HG03565 (cell line): ENCODE results near the gene SAMD15.
"Not testable (repeated sequence)": the region's sequence is repeated elsewhere in the genome, so short reads cannot be mapped to it uniquely, and the experiment has no call there.

Experiments used
- ATAC-seq: cut with Tn5 transposase; IDR thresholded peaks from one replicate; pipeline ENCODE4 v1.9.1; 2021; ENCODE audit warnings: mild to moderate bottlenecking, moderate library complexity; ENCODE audit not compliant: unreplicated experiment

The SAMD15 gene

DNA sequence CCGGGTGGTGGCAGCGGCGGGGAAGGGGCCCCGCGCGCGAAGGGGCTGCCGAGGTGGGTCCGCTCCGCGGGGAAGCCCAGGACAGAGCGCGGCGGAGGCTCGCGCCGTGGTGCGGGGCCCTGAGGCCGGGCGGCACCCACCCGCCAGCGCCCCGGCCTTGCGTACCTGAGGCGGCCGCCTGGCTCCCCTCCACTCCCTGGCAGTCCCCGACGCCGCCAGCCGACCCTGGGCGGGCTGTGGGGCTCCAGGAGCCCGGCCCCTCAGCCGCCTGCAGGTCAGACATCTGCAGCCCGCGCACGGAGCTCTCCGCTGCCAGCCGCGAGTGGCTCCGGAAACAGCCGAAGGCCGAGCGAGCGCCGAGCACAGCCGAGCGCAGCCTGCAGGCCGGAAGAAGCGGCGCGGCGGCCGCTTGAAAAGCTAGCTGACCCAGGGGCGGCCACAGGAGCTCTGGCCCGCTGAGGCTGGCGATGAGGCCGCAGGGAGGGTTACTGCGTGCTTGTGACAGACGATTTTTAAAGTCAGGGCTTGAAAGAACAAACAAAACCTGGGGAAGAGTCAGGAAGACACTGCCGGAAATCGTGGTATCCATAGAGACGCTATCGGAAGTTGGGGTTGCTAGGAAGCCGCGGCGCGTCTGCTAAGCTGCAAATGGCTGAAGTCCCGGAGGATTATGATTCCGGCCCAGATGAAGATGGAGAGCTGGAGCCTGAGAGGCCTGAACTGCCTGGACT is at the start of gene SAMD15, which contains the start of gene TMED8:
TSS of gene SAMD15 (plus strand) at position 609 of the 731 bp plus-strand sequence. CDS start at position 649, 40 bp downstream.
TSS of gene TMED8 (minus strand) at position 324 of the 731 bp plus-strand sequence. CDS start at position 283, 41 bp downstream.
- peak; percentile 67 for ATAC-seq

GRCh38 chr14:77329872-77330271 is 47.3 kb upstream of the SAMD15 start:
- no peak for ATAC-seq

- no peak for ATAC-seq
Observed at GRCh38 chr14:77335576-77335975, 41.6 kb upstream of the SAMD15 start.

- not testable (repeated sequence) for ATAC-seq
Observed at GRCh38 chr14:77337255-77337654, 39.9 kb upstream of the SAMD15 start.

DNA sequence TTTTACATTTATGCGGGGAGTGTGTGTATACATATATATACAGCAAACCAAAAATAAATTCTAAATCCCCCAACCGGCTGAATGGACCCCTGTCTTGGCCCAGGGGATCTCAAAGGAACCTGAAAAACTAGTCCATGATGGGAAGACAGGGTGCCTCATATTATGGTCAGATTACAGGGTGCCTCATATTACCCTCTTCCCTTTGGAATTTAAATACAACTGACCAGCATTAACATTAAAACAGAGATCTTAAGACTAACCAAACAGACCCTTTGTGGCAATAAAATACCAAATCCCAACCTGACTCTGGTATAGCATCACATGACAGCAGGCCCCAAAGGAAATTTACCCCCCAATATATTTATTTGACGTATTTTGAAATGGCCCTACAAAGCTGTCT is 39.3 kb upstream of the SAMD15 start:
- no peak for ATAC-seq

DNA sequence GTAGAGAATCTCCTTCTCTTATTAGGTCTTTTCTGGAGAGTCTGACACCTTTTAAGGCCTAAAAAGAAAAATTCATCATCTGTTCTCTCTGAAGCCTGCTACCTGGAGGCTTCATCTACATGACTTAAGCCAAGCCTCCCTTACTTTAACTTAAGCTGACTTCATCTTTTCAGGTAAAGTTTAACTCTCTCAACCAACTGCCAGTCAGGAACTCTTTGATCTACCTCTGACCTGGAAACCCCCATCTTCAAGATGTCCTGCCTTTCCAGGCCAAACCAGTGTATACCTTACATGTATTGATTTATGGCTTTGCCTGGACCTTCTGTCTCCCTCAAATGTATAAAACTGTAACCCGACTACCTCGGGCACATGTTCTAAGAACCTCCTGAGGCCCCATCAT is 38.9 kb upstream of the SAMD15 start:
- no peak for ATAC-seq

GRCh38 chr14:77339407-77339806 is 37.8 kb upstream of the SAMD15 start:
- ATAC-seq, result no peak

- no peak for ATAC-seq
Observed at GRCh38 chr14:77340389-77340788, 36.8 kb upstream of the SAMD15 start.

DNA sequence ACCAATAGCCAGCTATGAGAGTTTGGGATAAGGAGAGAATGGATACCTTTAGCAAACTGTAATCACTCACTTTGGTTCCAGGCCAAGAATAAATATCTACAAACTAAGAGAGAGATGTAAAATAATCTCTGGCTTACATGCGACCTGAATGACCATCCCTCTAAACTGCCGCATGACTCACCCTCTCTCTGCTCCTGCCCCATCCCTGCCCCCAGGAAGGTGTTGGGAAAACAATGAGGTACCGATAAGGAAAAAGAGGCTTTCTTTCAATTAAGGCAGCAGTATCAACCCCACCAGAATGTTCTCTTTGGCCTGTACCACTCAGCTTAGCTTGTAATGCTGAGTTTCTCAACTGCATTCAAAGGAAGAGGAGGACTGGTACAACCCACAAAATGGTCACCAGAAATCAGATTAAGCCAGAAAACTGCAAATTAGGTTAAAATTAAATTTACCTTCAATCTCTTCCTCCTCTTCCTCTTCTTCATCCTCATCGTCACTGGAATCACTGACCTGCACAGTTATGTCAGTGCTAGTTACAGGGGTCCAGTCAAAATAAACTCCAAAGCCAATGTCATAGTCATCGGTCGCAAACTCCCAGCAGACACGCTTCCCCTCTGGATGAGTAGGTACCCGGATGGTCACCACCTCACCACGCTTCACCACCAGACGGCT is 34.3 kb upstream of the SAMD15 start:
- no peak for ATAC-seq

DNA sequence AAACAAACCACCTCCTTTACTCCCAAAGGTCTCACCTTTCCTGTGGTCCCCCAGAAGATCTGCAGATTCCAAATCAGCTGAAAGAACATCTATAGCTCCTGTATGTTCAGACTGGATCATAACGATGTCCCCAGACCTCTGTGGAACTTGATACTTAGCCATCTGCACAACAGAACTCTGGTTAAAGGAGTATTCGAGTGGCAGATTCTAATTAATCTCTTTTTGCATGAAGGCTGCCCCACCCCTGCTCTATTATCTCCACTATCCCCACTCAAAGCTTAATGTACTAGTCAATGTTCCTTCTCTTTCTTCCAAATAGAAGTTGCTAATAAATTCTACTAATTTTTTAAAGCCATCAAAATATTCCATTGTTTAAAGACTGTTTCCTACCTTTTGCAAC is 33.5 kb upstream of the SAMD15 start:
- ATAC-seq, result no peak

- ATAC-seq, result no peak
Observed at GRCh38 chr14:77344377-77344996, 32.7 kb upstream of the SAMD15 start.

DNA sequence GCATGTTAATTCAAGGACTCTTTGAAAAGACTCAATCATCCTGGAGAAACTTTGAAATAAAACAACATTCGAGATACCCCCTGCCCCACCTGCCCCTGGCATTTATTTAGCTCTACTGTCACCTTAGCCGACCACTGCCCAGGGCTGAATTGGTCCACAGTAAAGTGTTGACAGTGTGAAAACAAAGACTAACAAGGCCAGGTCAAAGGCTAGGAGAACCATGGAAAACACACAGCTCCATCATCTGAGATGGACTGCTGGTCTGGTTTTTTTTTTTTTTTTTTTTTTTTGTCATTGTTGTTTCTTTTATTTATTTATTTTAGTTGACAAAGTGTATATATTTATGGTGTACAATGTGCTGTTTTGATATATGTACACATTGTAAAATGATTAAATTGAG is 30.7 kb upstream of the SAMD15 start:
- no peak for ATAC-seq

DNA sequence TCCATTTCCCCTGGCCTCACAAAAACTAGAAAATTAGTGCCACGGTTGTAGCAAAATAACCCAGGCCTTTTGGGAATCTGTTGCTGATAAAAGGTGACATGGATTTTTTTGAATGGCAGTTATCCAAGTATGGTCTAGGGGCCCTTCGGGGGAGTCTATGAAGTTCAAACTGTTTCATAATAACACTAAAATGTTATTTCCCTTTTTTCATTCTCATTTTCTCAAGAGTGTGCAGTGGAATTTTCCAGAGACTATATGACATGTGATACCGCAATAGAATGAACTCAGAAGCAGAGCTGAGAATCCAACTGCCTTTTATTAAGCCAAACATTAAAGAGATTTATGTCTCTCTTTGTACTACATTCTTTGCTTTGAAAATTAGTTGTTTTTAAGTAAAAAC is 29.4 kb upstream of the SAMD15 start:
- ATAC-seq, result no peak

- no peak for ATAC-seq
Observed at GRCh38 chr14:77353469-77354141, 23.6 kb upstream of the SAMD15 start.

- no peak for ATAC-seq
Observed at GRCh38 chr14:77355811-77356210, 21.4 kb upstream of the SAMD15 start.

- no peak for ATAC-seq
Observed at GRCh38 chr14:77356899-77357298, 20.3 kb upstream of the SAMD15 start.

DNA sequence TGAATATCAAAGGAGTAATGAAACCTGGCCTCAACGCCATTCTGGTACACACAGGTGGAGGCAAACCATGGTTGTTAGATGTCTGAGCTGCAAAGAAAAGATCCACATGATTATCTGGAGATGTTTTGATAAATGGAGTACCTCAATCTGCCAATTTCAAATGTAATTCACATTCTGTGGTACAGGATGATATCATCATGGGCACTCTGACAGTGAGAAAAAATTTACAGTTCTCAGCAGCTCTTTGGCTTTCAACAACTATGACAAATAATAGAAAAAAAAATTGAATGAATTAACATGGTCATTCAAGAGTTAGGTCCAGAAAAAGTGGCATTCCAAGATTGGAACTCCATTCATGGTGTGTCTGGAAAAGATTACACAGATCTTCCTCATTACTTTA is 17.6 kb upstream of the SAMD15 start:
- no peak for ATAC-seq

- no peak for ATAC-seq
Observed at GRCh38 chr14:77364146-77364545, 13.0 kb upstream of the SAMD15 start.

- no peak for ATAC-seq
Observed at GRCh38 chr14:77369285-77369684, 7.9 kb upstream of the SAMD15 start.

DNA sequence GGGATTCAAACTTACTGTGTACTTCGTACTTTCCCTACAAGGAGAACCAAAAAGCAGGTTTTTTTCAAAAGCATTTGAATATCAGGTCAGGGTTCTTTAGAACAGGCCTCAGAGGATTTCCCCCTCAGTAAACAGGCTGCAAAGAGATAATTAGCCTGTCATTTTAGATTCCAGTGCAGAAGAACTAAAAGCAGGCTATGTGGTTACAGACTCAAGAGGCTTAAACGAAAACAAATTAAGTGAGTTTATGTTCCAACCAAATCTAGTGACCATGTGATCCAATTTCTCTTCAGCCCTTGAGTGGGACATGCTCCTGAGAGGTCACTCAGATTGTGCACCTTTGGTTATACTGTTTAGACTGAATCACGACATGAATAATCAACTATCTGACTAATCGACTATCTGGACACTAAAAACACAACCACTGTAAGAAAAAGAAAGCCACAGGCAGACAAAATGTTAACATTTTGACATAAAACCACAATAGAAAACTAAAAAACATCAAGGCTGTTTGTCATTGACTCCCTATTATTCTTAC is 4.8 kb upstream of the SAMD15 start:
- peak; percentile 30 for ATAC-seq
